GM23338 (cell line): ENCODE data around the gene ERCC1. TPM values are rescaled to one million over a fixed set of nuclear protein-coding genes. Genes with fewer than 3 reads are reported as not detected.

Source experiments
- ATAC-seq: fragments of 200-7000 bp; cut with Tn5 transposase; 3 replicates; pipeline ENCODE4 v1.9.1; 2020
- DNase-seq: peaks from one replicate; pipeline ENCODE4 v3.0.0-alpha.2; 2015; ENCODE audit warnings: low spot score
- H2AFZ ChIP-seq: fragments of 200-600 bp; sonication (generic); 2 replicates; pipeline ENCODE4 v1.8.0; 2016; ENCODE audit warnings: antibody characterized with exemption, mild to moderate bottlenecking, moderate library complexity
- H3F3A ChIP-seq: fragments of 200-600 bp; sonication (generic); replicated peaks from 2 replicates; pipeline ENCODE4 v1.8.0; 2017; ENCODE audit warnings: antibody characterized with exemption, mixed run types, low read depth
- H3K27ac ChIP-seq: fragments of 200-600 bp; sonication (generic); 2 replicates; pipeline ENCODE4 v1.6.1; 2016; ENCODE audit warnings: low read depth
- H3K27me3 ChIP-seq: fragments of 200-600 bp; sonication (generic); 2 replicates; pipeline ENCODE4 v1.8.0; 2016; ENCODE audit warnings: mild to moderate bottlenecking, mixed run types, moderate library complexity; ENCODE audit not compliant: insufficient read depth
- H3K36me3 ChIP-seq: fragments of 200-600 bp; sonication (generic); 2 replicates; pipeline ENCODE4 v1.8.0; 2016; ENCODE audit warnings: mild to moderate bottlenecking; ENCODE audit not compliant: insufficient read depth
- H3K4me1 ChIP-seq: fragments of 200-600 bp; sonication (generic); 2 replicates; pipeline ENCODE4 v1.8.0; 2016; ENCODE audit warnings: mild to moderate bottlenecking, moderate library complexity; ENCODE audit not compliant: insufficient read depth
- H3K4me2 ChIP-seq: fragments of 200-600 bp; sonication (generic); 2 replicates; pipeline ENCODE4 v1.7.1; 2017; ENCODE audit warnings: mixed run types
- H3K4me3 ChIP-seq: fragments of 200-600 bp; sonication (generic); 2 replicates; pipeline ENCODE4 v1.6.1; 2016; ENCODE audit warnings: mixed run types
- H3K79me2 ChIP-seq: fragments of 200-600 bp; sonication (generic); replicated peaks from 2 replicates; pipeline ENCODE4 v1.8.0; 2017; ENCODE audit warnings: mild to moderate bottlenecking; ENCODE audit not compliant: insufficient read depth
- H3K9me2 ChIP-seq: fragments of 200-600 bp; sonication (generic); 2 replicates; pipeline ENCODE4 v1.8.0; 2017; ENCODE audit not compliant: insufficient read depth
- H4K20me1 ChIP-seq: fragments of 200-600 bp; sonication (generic); replicated peaks from 2 replicates; pipeline ENCODE4 v1.8.0; 2017; ENCODE audit warnings: mild to moderate bottlenecking; ENCODE audit not compliant: insufficient read depth
- H3K27ac Mint-ChIP-seq: 2 replicates; pipeline ENCODE4 v1.8.0; 2020; ENCODE audit warnings: inconsistent platforms, mild to moderate bottlenecking, moderate library complexity, mixed read lengths
- H3K27me3 Mint-ChIP-seq: 3 replicates; pipeline ENCODE4 v1.8.0; 2022; ENCODE audit warnings: low read depth, mild to moderate bottlenecking, moderate library complexity, mixed read lengths, inconsistent platforms; ENCODE audit not compliant: insufficient read depth, poor library complexity
- H3K36me3 Mint-ChIP-seq: 3 replicates; pipeline ENCODE4 v1.8.0; 2021; ENCODE audit warnings: low read depth, mild to moderate bottlenecking, inconsistent platforms, moderate library complexity, mixed read lengths
- H3K4me1 Mint-ChIP-seq: 3 replicates; pipeline ENCODE4 v1.8.0; 2020; ENCODE audit warnings: mild to moderate bottlenecking, inconsistent platforms, mixed read lengths
- H3K4me3 Mint-ChIP-seq: 3 replicates; pipeline ENCODE4 v1.8.0; 2021; ENCODE audit warnings: moderate library complexity, mild to moderate bottlenecking, inconsistent platforms, mixed read lengths
- H3K9me3 Mint-ChIP-seq: 3 replicates; pipeline ENCODE4 v1.8.0; 2020; ENCODE audit warnings: moderate library complexity, mild to moderate bottlenecking, inconsistent platforms, mixed read lengths
- CREB1 ChIP-seq: fragments of 250-450 bp; sonication (Bioruptor Pico); IDR thresholded peaks from 2 replicates; pipeline ENCODE4 v1.5.0; 2020; ENCODE audit warnings: low read depth, mild to moderate bottlenecking, moderate library complexity
- CTCF ChIP-seq, 2 experiments: fragments of 200-600 bp in 1 of 2; sonication (generic) in 1 of 2; conservative IDR thresholded peaks; 2 replicates each; pipeline versions ENCODE4 v1.5.1 to v1.6.1; 2016 to 2017; ENCODE audit warnings: antibody characterized with exemption in 2 of 2, low read depth in 2 of 2, mild to moderate bottlenecking in 2 of 2, moderate library complexity in 1 of 2
- ETS1 ChIP-seq: IDR thresholded peaks from 2 replicates; pipeline ENCODE4 v1.6.1; 2016; ENCODE audit warnings: antibody characterized with exemption
- EZH2 ChIP-seq: fragments of 200-600 bp; sonication (generic); IDR thresholded peaks from one replicate; pipeline ENCODE4 v1.8.0; 2017; ENCODE audit warnings: antibody characterized with exemption, mild to moderate bottlenecking, low read depth; ENCODE audit not compliant: unreplicated experiment
- EZH2phosphoT487 ChIP-seq: fragments of 200-600 bp; sonication (generic); IDR thresholded peaks from one replicate; pipeline ENCODE4 v1.8.1; 2018; ENCODE audit warnings: antibody characterized with exemption; ENCODE audit not compliant: unreplicated experiment
- JUNB ChIP-seq: IDR thresholded peaks from one replicate; pipeline ENCODE4 v1.6.1; 2016; ENCODE audit warnings: antibody characterized with exemption; ENCODE audit not compliant: unreplicated experiment
- NANOG ChIP-seq: IDR thresholded peaks from 2 replicates; pipeline ENCODE4 v1.6.1; 2016; ENCODE audit warnings: antibody characterized with exemption, borderline replicate concordance
- POLR2AphosphoS5 ChIP-seq: IDR thresholded peaks from 2 replicates; pipeline ENCODE4 v1.6.1; 2016; ENCODE audit warnings: antibody characterized with exemption, low read depth
- REST ChIP-seq: IDR thresholded peaks from one replicate; pipeline ENCODE4 v1.6.1; 2018; ENCODE audit warnings: antibody characterized with exemption; ENCODE audit not compliant: unreplicated experiment
- STAT1 ChIP-seq: IDR thresholded peaks from one replicate; pipeline ENCODE4 v1.6.1; 2016; ENCODE audit warnings: antibody characterized with exemption; ENCODE audit not compliant: unreplicated experiment
- ZNF114 ChIP-seq: fragments of 250-450 bp; sonication (Bioruptor Pico); IDR thresholded peaks from 2 replicates; pipeline ENCODE4 v1.5.0; 2020; ENCODE audit warnings: mild to moderate bottlenecking, moderate library complexity
- ZNF331 ChIP-seq: fragments of 250-450 bp; sonication (Bioruptor Pico); IDR thresholded peaks from 2 replicates; pipeline ENCODE4 v1.5.0; 2020; ENCODE audit warnings: low read depth, mild to moderate bottlenecking, moderate library complexity
- ZNF462 ChIP-seq: fragments of 250-450 bp; sonication (Bioruptor Pico); IDR thresholded peaks from 2 replicates; pipeline ENCODE4 v1.5.0; 2020; ENCODE audit warnings: mild to moderate bottlenecking, moderate library complexity
- polyA plus RNA-seq: library from polyadenylated mRNA; unstranded; fragments of >200 nt; fragmentation: Nextera tagmentation; extraction: Ambion mirVana; gene quantifications from 2 replicates; pipeline ENCODE4 v1.2.1, GENCODE V29; 2016
- total RNA-seq: library from RNA; depleted of rRNA; stranded (reverse); fragments of >200 nt; shearing (Covaris generic); gene quantifications from 2 replicates; pipeline ENCODE4 v1.2.3, GENCODE V29; 2014

The ERCC1 gene
- total and polyA plus RNA-seq, 2 experiments from 2014 or later = 39.0 to 52.3 TPM

GRCh38 chr19:45451850-45452387, 28.2 kb upstream of the ERCC1 start:
- Histone ChIP-seq H3K4me2 (no peak overlapping the region), H3K9me2 (no peaks in the 10 kb centered on the region), H3K4me1 (peaks cover 8% of the 10 kb centered on the region; the same call in 1 of the 2 replicates), H3K36me3 (no peaks in the 10 kb centered on the region), H3K79me2 (no peaks in the 10 kb centered on the region), H3K4me3 (no peak overlapping the region), H4K20me1 (no peaks in the 10 kb centered on the region), H3K27me3 (peaks cover 41% of the 10 kb centered on the region), H2AFZ (no peak overlapping the region), H3F3A (peaks cover 26% of the 10 kb centered on the region), H3K27ac (no peak overlapping the region)
- no peak for DNase-seq
- peaks cover 23% of the 10 kb centered on the region for H3K4me1 Mint-ChIP-seq
- no peaks in the 10 kb centered on the region; the same call in 2 of the 3 replicates for H3K36me3 Mint-ChIP-seq
- peak overlapping the region; percentile 79 for H3K4me3 Mint-ChIP-seq
- TF ChIP-seq NANOG (no peak), CREB1 (no peak), POLR2AphosphoS5 (no peak), REST (no peak), ZNF462 (CRISPR knock-in tag) (no peak), CTCF (conservative IDR thresholded peaks at IDR 0.05; ENCODE audit: low read depth in 2 of 2) (no peak), STAT1 (no peak), ZNF331 (no peak), EZH2 (no peak), ZNF114 (CRISPR knock-in tag) (no peak), EZH2phosphoT487 (no peak), ETS1 (no peak), JUNB (no peak)
- H3K9me3 Mint-ChIP-seq = peaks cover 10% of the 10 kb centered on the region
- no peak overlapping the region for H3K27ac Mint-ChIP-seq
- peaks cover 41% of the 10 kb centered on the region for H3K27me3 Mint-ChIP-seq
- no peak for ATAC-seq
